Spleen (tissue), 7 donors: Measurements from ENCODE around the gene PLA2G4B.

Source experiments
- POLR2A ChIP-seq, 3 donors: fragments of 450-650 bp; IDR thresholded peaks; one replicate each; pipeline ENCODE4 v1.5.1; 2017; ENCODE audit warnings: antibody characterized with exemption in 3 of 3, mild to moderate bottlenecking in 1 of 3
- POLR2AphosphoS5 ChIP-seq, 3 donors: sonication (generic); formaldehyde crosslinking; IDR thresholded peaks; one replicate each; pipeline ENCODE4 v1.5.1; 2017; ENCODE audit warnings: antibody characterized with exemption in 3 of 3
- TF ChIP-seq, protein P1 (sequence below), 11 experiments: fragments of 200-600 bp in 7 of 11; fragments of 450-650 bp in 4 of 11; sonication (generic) in 4 of 11; IDR thresholded peaks in 8 of 11; conservative IDR thresholded peaks in 3 of 11; 1 replicate in 7 of 11; 2 replicates in 4 of 11; pipeline versions ENCODE4 v1.4.0 to v1.8.0; 2016 to 2021; ENCODE audit warnings: antibody characterized with exemption in 11 of 11, inconsistent platforms in 4 of 11, mild to moderate bottlenecking in 1 of 11
- donor health status: DM: no; HTN: no; CAD: no; lungs with moderate emphysema.
- donor health status: DM: no; HTN: no; CAD: no.
- donor health status: DM: no; HTN: no; CAD: no.

DNA sequence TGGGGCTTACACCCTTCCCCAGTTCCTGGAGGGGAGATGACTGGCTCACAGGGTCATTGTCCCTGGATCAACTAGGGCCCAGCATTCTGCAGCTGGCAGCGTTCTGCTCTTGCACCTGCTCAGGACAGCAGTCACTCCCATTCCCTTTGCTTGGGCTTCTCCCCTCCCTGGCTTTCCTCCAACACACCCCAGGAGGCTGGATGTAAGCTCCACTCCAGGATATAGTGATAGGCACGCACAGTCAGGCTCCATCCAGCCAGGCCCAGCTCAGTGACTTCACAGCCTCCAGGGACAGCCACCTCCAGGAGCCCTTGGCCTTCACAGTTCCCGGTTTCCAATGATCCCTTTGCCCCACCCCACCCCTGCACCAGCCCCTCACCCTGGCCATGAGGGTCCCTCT lies 53.3 kb downstream of the PLA2G4B start:
- TF ChIP-seq, protein P1, sequence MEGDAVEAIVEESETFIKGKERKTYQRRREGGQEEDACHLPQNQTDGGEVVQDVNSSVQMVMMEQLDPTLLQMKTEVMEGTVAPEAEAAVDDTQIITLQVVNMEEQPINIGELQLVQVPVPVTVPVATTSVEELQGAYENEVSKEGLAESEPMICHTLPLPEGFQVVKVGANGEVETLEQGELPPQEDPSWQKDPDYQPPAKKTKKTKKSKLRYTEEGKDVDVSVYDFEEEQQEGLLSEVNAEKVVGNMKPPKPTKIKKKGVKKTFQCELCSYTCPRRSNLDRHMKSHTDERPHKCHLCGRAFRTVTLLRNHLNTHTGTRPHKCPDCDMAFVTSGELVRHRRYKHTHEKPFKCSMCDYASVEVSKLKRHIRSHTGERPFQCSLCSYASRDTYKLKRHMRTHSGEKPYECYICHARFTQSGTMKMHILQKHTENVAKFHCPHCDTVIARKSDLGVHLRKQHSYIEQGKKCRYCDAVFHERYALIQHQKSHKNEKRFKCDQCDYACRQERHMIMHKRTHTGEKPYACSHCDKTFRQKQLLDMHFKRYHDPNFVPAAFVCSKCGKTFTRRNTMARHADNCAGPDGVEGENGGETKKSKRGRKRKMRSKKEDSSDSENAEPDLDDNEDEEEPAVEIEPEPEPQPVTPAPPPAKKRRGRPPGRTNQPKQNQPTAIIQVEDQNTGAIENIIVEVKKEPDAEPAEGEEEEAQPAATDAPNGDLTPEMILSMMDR (IDR thresholded peaks at IDR 0.05 in 8 of 11, conservative IDR thresholded peaks at IDR 0.05 in 3 of 11) = no peak
- TF ChIP-seq POLR2AphosphoS5 (IDR thresholded peaks at IDR 0.05) (no peak), POLR2A (IDR thresholded peaks at IDR 0.05) (no peak)
